HG02884 (cell line): ENCODE measurements around the gene ZNRF3.

ENCODE experiments used
- ATAC-seq: cut with Tn5 transposase; IDR thresholded peaks from one replicate; pipeline ENCODE4 v1.9.1; 2021; ENCODE audit warnings: mild to moderate bottlenecking, moderate library complexity; ENCODE audit not compliant: unreplicated experiment

The ZNRF3 gene

DNA sequence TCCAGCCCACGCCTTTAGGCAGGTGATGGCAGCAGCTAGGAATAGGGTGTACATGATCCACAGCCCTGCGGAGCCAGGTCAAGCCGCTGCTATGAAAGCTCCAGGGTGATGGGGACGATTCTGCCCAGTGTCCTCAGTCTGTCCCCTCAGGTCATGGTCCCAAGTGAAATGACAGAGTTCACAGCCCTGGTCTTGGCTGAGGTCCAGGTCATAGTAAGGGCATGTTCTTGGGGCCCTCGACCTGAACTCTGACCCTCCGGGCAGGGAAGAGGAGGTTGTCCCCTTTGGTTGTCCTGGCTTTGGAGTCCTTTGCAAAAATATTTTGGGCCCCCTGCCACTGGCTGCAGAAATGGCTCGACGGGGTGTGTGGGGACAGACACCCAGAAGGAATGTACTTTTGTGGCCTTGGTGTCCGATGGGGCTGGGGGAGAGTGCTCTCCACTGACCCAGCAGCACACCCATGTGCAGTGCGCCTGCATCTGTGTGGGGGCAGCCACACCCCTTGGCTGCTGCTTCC, 170.9 kb downstream of the ZNRF3 start:
- no peak for ATAC-seq

DNA sequence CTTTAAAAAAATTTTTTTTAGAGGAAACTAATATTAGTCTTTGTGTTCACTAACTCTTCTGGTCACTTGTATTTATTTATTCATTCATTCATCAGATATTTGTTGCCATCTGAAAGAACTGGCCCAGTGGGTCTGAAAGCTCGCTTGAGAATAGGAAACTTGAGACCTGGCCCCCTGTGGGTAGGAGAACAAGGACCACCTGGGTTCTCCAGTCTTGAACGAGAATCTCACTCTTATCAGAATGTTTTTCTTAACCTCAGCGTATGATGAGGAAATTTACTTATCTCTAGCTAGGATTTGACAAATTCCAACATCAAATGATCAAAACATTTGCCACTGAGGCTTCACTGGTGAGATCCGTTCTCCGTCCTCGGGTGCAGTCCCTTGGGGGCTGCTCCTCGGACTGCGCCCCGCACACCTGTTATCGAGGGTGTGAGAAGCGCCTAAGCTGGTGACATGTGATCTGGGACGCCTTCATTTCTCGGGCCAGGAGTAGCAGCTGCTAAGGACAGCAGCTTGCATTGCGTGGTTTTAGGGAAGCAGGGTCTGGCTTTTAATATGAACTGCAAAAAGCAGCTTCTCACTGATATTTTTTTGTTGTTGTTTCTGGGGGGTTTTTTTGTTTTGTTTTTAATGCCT, 171.9 kb downstream of the ZNRF3 start:
- ATAC-seq, result no peak

DNA sequence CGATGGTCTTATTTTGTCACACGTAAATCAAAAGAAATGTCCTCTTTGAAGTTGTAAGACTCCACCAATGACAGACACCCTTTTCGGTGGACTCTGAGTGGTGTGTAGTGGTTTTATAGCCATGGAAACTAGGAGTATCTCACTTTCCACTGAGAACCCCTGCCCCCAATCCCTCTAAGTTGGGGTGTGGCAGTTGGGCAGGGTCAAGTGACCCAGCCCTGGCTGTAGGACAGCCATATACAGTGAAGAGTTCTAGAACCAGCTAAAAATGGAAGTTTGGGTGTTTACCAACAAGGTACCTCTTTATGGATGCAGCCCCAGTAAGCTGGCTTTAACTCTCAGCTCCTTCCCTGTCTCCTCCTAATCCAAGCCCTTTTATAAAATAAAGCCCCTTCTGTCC, 173.1 kb downstream of the ZNRF3 start:
- ATAC-seq, result no peak

DNA sequence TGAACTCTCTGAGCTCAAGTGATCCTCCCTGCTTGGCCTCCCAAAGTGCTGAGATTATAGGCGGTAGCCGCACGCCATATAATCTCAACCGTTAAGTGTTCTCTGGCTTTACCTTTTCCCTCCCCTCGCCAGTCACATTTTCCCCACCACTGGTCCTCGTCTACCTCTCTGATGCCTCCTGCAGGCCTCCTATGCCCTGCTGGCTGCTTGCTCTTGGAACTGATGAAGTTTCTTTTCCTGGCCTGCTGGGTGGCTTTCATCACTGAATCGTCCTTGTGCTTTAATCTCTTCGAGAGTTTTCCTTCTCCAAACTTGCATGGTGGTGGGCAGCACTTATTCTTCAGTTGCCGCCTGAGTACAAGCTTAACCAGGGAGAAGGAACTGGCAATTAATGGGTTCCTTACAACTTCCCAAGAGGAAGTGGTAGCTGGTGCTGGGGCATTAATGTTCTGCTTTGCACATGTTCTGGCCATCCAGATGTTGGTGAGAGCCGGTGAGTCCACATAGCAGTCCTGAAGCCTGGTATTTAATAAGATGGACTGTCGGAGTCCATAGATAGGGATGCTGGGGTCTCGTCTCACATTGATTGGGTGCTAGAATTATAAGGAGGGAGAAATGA, 177.0 kb downstream of the ZNRF3 start:
- ATAC-seq, result no peak

DNA sequence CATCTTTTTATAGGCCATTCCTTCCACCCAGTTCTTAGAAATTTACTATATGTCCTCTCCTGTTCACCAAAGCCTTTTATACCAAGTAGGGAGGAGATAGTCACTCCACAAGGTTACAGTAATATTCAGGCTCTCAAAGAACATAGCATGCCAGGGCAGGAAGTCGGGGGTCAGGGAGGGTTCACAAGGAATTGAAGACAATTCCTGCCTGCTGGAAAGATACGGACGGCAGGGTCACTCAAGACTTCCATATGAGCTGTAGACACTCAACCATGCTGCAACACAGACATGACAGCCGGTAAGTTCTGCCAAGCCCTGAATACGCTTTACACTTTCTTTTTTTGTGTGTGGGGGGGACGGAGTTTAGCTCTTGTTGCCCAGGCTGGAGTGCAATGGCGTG, 177.6 kb downstream of the ZNRF3 start:
- ATAC-seq, result no peak

DNA sequence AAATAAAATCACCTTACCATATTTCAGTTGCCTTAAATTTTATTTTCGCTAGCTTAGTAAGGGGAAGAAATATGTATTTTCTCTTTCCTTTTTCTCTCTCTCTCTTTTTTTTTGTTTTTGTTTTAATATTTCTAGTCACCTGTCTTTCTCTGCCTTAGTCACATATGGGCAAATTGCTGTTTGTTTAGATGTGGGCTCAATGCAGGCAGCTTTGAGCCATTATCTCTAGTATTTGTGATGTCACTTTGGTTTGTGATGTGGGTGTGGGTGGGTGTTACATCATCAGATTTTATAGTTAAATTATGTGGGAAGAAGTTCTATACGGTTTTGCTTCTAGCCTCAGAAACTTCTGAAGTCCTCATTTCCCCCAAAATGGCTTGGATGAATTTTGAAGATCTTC, 178.4 kb downstream of the ZNRF3 start, which contains the start of gene C22orf31:
Gene C22orf31 (minus strand): TSS at position 59 of the 400 bp plus-strand sequence. CDS start 39 bp downstream, at position 20.
- ATAC-seq, result no peak

DNA sequence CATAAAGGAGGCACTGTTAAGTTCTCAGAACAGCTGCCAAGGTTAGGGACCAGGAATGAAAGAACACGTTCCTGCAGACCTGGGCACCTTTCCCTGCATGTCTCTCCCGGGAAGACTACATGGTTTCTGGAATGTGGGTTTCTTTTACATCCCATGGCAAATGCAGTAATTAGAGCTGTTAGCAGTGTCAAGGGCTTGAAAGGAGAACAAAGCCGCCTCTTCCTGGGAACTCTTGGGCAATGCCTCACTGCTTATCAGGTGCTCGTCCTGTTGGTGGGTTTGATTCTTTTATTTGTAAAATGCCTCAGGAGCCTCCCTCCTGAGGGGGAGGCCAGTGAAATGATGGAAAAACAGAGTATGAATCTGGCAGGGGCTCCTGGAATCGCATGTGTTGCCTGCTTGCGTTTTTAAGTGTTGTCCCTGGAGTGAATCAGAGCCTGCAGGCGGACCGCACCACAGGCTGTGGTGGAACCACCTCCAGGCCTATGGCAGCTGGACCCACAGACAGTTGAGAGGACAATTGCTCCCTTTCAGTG, 179.0 kb downstream of the ZNRF3 start:
- no peak for ATAC-seq

DNA sequence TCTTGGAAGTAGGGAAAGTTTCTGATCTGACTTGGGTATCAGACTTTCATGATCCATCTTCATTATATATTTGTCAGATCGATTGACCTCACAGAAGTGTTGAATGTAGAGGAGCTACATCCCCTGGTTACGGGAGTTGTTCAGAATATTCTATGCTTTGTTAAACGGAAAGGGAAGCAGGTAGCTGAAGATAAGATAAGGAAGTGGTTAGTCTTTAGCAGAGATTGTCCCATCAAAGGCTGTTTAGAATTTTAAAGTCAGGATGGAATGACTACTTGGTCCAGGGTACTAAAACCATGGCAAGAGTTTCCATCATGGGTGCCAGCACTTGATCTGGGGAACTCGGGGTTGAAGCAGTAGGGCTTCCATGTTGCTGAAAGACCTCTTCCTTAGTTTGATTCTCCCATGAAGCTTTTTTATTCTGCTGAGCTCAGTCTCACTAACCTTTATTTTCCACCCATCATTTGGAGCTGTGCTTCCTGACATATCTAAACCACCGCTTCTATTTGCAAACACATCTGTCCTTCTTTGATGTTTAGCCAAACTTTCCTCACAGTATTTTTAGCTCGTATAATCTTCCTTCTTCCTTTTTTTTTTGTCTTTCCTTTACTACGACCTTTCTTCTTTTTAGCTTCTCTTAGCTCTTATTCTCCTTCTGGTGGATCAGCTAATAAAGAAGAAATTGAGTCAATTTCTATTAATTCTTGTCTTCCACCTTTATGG, 182.3 kb downstream of the ZNRF3 start:
- ATAC-seq, result no peak

DNA sequence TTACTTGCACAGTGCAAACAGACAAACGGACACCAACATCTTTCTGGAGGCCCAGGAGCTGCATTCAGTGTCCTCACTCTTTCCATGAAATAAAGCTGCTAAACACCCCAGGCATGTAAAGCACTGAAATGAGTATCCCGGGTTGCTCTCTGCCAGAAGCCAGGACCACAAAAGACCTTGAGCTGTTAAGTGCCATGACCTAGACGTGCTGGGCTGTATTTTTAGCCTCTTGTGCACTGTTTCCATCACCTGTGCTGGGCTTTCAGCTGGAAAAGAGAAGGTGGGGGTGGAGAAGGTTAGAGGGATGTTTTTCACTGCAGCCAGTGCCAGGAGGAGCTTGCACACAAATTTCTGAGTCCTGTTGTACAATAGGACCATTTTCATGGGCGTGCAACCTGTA, 186.1 kb downstream of the ZNRF3 start:
- no peak for ATAC-seq

DNA sequence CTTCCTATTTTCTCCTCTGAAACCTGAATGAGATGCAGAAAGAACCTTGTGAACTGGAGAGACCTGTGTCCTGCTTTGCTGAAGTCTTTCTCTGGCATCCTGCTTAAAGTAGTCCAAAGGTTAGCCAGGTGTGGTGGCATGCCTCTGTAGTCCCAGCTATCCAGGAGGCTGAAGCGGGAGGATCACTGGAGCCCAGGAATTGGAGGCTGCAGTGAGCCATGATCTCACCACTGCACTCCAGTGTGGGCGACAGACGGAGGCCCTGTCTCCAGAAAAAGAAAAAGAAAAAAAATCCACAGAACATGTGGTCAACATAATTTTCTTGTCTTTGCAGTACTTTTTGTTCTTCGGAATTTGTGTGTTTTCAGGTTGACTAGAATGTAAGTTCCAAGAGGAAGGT, 187.1 kb downstream of the ZNRF3 start:
- no peak for ATAC-seq

DNA sequence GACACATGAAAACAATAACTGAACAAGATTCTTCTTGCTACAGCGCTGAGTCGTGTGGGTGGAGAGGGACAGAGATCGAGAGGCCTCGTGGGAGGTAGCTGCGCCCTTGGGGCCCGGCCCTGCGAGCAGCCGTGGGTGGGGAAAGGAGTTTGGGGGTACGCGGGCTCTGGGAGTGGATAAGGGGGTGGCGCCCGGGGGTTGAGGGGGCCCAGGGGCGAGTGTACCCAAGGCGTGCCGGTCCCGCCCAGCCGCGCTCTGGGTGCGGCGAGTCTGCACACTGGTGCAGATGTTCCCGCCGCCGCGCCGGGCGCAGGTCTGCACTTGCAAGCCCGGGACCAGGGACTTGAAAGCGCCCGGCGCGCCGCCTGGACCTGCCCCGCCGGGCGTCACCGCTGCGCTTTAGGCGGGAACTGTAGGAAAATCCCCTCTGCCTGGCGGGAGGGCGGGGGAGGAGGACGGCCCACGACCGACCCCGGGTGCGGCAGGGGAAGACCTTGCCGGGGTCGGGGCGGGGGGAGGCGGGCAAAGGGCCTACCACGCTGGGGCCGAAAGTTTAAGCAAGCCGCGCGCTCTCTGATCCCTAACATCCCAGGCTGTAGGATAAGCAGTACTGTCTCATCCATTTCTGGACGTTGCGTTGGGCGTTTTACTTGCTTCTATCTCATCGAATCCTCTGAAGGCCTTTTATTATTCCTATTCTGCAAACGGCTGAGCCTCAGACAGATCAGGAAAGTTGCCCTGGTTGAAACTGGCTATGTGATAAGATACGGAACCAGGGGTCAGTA, 188.1 kb downstream of the ZNRF3 start:
- ATAC-seq, result no peak

DNA sequence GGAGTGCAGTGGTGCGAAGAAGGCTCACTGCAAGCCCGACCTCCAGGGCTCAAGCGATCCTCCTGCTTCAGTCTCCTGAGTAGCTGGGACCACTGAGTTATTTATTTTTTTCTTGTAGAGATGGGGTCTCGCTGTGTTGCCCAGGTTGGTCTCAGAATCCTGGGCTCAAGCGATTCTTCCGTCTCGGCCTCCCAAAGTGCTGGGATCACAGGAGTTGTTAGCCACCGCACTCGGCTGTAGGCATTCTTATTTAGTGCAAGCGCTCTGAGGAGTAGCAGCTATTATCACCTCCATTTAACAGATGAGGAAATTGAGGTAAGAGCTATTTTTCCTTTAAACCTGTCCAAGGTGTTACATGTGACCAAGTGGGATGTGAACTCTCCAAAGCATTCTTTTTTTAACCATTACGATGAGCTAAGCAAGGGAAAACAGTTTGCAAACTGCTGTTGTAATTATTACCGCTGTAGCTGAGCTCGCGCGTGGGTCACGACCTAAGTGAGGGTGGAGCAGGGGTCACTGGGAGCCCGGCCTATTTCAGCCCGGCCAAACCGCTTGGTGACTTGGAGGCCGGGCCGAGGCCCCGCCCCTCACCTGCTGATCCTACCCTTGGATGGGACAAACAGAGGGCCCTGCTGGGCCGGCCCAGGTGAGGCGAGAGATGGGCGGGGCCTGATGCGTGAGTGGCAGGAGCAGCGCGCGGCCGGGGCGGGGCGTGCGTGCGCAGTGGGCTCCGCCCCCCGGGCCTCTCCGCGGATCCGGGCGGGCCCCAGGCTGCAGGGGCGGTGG, 189.0 kb downstream of the ZNRF3 start:
- ATAC-seq, result no peak

DNA sequence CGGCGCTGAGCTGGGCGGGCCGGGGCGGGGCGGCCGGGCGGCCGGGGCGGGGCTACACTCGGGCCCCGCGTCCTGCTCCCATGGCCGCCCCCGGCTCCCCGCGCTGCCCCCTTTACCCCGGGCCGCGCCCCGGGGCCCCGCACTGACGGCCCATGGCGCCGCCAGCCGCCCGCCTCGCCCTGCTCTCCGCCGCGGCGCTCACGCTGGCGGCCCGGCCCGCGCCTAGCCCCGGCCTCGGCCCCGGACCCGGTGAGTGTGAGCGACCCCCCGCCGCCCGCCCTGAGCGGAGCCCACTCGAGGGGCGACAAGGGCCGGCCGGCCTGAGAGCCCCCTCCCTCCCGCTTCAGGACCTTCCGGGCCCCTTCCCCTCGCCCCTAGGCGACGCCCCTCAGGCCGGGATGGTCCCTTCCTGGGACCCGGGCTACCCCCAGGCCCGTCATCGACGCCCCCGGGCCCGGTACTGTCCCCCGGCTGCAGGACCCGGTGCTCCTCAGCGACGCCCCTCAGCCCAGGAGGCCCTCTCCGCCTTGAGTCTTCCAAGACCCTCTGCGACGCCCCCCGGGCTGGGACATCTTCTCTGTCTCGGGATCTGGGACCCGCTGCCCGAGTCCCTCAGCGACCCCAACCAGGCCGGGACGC, 189.7 kb downstream of the ZNRF3 start, which contains the start of gene KREMEN1:
Gene KREMEN1 (plus strand): TSS at position 57 of the 639 bp plus-strand sequence. CDS start 96 bp downstream, at position 153.
- no peak for ATAC-seq

DNA sequence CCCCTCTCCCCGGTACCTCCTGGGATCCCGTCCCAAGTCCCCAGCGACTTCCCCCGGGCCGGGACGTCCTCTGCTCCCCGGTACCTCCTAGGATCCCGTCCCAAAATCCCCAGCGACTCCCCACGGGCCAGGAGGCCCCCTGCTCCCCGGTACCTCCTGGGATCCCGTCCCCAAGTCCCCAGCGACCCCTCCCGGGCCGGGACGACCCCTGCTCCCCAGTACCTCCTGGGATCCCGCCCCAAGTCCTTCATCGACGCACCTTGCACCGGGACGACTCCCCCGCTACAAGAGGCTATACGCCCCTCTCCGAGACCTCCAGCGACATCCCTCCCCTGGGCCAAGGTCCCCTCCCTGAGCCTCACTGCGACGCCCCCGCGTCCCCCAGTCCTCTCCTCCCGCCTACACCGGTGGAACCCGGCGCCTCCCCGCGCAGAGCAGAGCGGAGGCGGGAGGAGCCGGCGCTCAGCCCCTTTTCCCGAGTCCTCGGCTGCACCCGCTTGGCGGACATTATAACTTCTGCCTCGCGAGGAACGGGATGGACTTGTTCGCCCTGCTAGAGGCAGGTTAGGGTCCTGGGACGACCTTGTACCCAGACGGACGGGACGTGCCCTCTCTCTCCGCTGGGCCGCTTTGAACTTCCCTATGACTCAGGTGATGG, 190.4 kb downstream of the ZNRF3 start:
- ATAC-seq, result no peak

DNA sequence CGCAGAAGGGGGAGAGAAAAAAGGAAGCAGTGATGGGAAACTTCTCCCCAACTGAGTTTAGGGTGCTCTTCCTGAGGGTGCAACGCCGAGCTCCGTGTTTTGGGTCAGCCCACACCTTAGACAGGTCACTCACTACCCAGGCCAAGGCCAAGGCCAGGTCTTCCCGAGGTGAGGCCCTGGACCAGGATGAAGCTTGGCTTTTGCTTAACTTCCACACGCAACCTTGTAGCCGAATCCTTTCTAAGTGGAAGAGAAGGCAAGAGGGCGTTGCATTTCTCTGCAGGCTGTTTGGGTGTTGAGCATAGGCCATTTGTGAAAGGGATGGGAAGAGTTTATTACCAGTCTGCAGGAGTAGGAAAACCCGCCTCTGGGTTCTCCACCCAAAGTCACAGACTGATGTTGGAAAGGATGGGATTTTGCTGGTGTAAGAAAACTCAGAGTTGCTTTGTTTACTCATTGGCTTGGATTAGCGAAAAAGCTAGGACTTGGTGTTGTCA, 191.0 kb downstream of the ZNRF3 start:
- no peak for ATAC-seq

DNA sequence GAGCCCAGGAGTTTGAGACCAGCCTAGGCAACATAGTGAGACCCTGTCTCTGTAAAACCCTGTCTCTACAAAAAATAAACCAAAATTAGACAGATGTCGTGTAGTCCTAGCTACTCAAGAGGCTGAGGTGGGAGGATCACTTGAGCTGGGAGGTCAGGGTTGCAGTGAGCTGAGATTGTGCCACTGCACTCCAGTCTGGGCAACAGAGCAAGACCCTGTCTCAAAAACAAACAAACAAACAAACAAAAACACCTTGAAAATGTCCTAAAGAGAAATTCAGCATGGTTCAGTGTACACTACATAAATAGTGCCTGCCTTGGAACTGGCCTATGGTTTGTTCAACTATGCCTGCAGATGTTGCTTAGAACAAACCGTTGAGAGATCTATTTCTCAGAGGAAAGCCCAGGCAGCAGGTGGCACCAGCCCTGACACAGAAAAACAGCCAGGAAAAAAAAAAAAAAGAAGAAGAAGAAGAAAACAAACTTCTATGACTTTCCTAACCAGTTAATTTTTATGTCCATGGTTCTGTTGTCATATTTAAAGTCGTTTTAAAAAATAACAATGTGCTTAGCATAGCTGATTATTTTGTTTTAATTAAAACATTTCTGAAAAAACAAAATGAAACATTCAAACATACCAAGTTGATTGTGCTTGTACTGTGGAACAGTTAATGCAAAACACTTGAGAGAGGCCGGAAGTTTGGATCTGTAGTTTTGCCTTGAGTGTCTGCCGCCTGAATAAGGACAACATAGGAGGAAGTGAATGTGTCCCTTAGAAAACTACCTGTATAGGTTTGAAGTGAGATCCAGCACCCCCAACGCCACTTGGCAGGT, 194.9 kb downstream of the ZNRF3 start:
- ATAC-seq, result no peak

DNA sequence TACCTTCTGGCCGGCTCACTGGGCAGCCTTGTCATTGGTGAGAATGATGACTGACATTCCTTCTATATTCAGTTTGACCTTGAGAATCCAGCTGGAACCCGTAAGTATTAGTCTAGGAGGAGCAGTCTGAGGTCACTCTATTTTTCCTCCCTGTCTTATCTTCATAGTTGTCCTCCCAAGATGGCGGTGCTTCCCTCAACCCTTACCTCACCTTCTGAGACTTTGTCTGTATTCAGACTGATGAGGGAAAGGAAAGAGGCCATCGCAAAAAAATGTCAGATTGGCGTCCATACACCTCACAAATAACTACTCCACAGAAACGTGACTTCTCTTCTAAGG, 195.5 kb downstream of the ZNRF3 start:
- ATAC-seq, result no peak
